SHP77 (cell line): ENCODE data around the gene PLXND1.
"Not testable (repeated sequence)": the region's sequence is repeated elsewhere in the genome, so short reads cannot be mapped to it uniquely, and the experiment has no call there.

ENCODE experiments used
- DNase-seq, 2 experiments: peaks; one replicate each; lab custom pipeline; 2025; lab: John Stamatoyannopoulos, UW

Gene PLXND1

GRCh38 chr3:129529436-129530210 is 76.9 kb downstream of the PLXND1 start:
- no peak for DNase-seq

GRCh38 chr3:129528589-129529100 is 77.8 kb downstream of the PLXND1 start, which contains the start of gene RHO:
Gene RHO (plus strand): TSS chr3:129528639. CDS start chr3:129528734, 95 bp downstream.
- DNase-seq: no peak

DNA sequence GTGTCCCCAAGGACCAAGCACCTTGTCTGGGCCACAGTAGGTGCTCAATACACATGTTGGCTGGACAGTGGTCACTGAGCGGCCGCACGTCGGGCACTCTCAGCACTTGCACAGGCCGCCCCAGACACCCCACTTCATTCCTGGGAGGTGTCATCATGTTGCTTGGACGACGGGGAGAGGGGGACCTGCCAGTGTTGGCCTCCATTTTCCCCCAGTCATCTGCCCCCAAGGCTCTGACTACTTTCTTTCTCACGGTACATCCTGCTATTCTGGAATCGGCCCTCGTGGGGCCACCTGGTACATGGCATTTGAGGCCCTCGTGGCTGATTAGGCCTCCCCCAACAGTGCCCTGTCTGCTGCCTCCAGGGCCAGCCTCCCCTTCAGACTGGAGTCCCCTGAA is 79.2 kb downstream of the PLXND1 start:
- no peak for DNase-seq

GRCh38 chr3:129526121-129526900 is 80.2 kb downstream of the PLXND1 start:
- DNase-seq: no peak

DNA sequence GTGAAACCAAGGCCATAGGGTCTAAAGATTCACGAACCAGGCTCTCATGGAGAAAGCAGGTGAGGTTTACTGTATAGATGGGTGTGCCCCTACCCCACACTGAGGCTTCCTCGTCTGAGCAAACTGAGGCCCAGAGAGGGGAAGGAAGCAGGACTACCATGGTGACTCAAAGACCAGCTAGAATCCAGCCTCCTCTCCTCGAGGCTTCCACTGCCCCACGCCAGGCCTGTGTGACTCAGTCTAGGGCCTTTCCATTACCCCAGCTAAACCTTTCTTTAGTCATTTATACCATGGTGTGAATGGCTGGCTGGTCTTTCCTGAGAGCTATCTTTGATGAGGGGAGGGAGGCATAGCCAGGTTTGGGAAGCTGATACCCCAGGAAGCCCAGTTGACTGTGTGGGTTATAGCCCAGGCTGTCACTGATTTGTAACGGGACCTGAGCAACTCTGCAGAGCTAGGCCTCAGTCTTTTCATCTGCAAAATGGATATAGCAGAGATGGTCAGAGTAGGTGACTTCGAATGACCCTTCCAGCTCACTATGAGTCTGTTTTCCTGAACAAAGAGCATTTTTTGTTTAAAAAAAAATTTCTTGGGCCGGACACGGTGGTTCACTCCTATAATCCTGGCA is 81.0 kb downstream of the PLXND1 start:
- DNase-seq: no peak

- DNase-seq: no peak
Measured at GRCh38 chr3:129524081-129524480, 82.4 kb downstream of the PLXND1 start.

GRCh38 chr3:129522953-129523352 is 83.5 kb downstream of the PLXND1 start:
- DNase-seq: no peak

GRCh38 chr3:129521611-129522010 is 84.9 kb downstream of the PLXND1 start:
- no peak for DNase-seq

GRCh38 chr3:129520960-129521359 is 85.5 kb downstream of the PLXND1 start:
- no peak for DNase-seq

DNA sequence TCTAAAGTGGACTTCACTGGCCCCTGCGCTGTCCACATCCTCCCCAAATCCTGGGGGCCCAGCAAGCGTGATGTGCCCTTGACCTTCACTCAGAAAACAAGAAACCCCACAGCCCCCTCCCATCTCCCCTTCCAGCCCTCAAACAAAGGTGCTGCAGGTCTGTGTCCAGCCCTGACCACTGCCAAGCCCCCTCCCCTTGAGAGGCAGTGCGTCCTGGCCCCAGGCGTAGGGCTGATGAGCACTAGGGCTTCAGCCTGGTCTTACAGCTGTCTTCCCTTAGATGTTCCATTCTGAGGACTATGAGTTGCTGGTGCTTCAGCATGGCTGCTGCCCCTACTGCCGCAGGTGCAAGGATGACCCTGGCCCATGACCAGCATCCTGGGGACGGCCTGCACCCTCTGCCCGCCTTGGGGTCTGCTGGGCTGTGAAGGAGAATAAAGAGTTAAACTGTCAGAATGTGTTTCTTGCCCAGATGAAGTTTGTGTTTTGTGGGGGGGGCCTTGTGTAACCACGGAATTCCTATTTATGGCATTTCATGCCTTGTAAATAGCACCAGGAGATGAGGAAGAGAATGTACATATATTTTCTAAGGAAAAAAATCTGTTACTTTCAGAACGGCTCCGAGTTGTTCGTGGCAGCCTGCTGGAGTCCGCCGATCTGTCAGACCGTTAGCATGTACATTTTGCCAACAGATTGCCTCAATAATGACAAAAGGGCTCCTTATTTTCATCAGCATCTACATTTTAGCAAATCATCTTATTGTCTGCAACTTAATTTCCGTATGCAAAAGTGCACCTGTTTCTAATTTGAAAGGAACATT is 86.4 kb downstream of the PLXND1 start:
- no peak for DNase-seq

DNA sequence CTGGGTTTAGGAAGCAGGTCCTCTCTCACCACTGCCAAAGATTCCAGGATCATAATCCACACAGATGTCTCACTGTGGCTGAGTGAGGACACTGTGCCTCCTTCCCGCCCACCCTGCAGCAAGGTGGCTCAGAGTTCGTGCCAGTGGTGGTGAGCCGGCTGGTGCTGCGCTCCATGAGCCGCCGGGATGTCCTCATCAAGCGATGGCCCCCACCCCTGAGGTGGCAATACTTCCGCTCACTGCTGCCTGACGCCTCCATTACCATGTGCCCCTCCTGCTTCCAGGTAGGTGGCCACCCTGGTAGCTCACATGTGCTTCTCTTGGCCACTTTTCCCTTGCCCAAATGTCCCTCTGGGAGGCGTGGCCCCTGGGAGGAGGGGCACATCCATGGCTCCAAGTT is 87.0 kb downstream of the PLXND1 start:
- DNase-seq: no peak

DNA sequence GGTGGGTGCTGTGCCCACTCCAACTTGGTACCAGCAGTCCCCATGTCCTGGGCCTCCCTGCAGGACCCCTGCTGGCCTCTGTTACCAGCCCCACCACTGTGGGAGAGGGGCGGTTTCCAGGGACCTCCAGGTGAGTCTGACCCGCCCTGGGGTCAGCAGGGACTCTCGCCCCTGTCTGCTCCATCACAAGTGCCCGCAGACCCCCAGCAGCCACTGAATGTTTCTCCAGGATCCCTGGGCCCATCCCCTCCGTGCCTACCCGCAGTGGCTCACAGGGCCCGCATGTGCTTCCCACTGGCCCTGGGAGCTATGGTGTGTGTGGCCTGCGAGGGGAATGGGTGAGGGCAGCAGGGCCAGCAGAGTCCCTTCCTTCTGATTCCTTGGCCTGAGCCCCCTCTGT is 87.9 kb downstream of the PLXND1 start:
- no peak for DNase-seq

DNA sequence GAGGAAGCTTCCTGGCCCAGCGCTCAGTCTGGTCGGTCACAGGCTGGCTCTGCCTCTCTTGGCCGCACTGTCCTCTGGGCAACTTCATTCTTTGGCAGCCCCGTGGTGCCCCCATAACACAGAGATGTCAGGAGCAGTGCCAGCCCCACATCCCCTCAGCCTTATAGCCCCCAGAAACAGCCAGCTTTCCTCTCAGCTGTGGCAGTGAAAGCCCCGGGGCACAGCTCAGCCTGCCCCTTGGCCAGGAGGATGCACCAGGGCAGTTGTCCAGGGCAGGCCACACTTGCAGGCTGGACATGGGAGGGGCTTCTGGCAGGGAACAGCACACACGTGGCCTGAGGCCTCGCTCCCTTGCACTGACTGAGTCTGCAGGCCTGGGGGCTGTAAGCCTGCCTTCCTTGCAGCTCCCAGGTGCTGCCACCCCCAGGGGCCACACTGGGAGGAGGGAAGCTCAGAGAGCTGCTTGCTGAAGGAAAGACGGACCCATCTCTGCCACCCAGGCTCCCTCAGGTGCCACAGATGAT is 88.4 kb downstream of the PLXND1 start:
- no peak for DNase-seq

- DNase-seq: no peak
Measured at GRCh38 chr3:129517516-129517915, 89.0 kb downstream of the PLXND1 start.

GRCh38 chr3:129515821-129516432 is 90.5 kb downstream of the PLXND1 start:
- not testable (repeated sequence) for DNase-seq

DNA sequence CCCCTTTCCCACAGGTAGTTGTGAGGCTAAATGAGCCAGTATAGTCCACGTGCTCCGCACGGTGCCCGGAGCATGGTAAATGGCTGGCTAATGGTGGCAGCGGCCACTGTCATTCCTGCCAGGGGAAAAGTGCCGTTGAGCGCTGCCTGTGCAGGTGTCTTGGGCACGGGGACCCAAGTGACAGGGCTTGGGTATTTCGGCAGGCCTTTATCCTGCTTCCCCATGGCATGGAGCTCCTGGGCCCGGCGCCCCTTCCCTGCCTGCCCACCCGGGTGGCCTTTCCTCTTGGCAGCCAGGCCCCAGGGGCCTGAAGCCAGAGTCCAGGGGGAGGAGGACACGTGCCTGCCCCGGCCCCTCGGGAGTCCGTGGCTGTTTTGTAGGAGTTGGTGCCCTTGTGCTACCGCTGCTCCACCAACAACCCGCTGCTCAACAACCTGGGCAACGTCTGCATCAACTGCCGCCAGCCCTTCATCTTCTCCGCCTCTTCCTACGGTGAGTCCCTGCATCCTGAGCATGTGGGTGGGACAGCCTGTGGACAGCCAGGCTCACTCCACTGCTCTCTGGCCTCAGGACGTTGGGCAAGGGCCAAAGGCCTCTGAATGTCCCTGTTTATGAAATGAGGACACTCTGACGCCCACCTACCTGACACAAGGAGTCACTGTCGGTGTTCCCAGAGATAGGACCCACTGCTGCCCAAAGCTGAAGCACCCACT is 91.2 kb downstream of the PLXND1 start:
- not testable (repeated sequence) for DNase-seq

- DNase-seq: no peak
Measured at GRCh38 chr3:129514563-129514962, 91.9 kb downstream of the PLXND1 start.

DNA sequence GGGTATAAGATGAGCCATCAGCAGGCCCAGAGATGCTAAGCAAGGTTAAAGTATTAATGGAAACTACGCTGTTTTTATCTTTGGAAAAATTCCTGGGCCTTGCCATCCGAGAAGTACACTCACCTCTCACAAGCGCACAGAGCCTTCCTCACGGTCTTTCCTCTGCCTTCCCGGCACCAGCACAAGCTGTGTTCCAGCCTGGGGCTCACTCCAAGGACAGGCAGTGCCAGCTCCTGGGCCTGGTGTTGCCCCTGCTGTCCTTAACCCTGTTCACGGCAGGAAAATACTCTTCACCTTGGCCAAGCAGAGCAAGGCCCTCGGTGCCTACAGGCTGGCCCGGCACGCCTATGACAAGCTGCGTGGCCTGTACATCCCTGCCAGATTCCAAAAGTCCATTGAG is 92.4 kb downstream of the PLXND1 start:
- DNase-seq: no peak

DNA sequence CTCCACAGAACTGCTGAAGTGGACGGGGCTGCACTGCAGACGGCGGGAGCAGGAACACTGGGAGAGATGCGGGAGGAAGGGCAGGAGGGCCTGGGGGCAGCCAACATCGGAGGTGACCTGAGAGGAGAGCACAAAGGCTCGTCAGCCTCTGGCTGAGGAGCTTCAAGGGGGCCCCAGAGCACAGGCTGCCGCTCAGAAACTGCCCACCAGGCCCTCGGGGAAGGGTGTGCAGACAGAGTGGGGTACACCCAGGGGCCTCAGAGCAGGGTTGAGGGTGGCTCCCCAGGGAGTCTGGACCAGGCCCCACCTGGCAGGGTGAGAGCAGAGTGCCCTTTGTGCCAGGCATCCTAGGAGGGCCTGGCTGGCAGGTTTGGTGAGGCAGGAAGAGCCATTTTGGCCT is 92.8 kb downstream of the PLXND1 start:
- no peak for DNase-seq

DNA sequence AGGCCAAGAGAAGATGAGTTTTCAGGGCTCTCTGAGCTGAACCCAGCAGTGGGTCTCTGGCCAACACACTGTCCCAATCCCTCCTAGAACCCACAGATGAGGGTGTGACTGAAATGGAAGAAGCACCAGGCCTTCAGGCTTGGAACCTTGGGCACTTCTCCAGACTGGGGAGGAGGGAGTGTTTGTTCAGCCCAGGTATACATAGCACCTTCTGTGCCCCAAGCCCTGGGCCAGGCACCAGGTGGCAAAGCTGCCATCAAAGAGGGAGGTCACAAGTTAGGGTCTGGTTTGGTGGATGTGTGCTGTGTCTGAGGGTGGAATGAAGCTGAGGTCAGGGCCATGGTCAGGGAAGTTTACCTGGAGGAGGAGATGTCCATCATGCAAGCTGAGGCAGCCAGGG is 93.9 kb downstream of the PLXND1 start:
- no peak for DNase-seq
